Measurements from ENCODE around the gene BCL7C. TPM values are rescaled to one million over a fixed set of nuclear protein-coding genes. Genes with fewer than 3 reads are reported as not detected.
A peak's percentile ranks its signal among the peaks of the same experiment; 100 is the strongest.

BCL7C gene
- total and polyA plus RNA-seq, 2 of the 4 experiments (the other 2 are of a cell fraction), result 32.3 to 34.9 TPM

DNA sequence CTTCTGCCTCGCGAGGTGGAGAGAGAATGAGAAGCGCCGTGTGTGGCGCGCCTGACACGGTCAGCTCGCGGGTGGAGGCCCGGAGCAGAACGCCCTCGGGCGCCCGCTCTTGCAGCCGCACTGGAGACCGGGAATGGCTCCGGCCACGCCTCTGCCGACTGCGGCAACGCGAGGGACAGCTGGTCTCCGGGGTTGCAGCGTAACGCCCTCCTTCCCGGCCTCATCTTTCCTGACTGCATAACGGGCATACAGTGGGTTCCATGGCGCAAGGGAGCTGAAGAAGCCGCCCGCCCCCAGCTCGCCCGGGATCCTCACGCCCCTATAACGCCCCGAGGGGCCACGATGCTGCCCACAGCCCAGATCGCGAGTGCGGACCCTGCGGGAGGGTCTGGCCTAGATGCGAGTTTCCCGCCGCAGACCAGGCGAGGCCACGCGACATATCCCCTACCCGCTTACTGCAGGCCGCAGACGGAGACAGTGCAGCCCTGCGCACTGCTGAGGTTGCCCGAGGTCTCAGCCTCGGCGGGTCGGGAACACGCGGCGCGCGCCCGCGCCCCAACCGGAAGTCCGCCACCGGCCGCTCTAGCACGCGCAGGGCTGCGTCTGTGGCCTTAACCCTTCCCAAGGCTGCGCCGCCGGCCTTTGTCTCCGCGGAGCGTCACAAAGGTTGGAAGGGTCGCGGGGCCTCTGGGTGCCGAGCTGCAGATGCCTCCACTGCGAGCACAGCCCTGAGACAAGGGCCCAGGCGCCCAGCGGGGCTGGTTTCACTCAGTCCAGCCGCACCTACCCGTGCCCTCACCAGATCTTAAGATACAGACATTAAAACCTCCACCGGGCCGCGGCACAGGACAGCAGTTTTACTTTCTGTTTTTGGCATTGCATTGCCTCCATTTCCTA lies 18.8 kb downstream of the BCL7C start:
- peaks cover 11% of the 10 kb centered on the region for H3K4me1 ChIP-seq (ENCODE audit: control insufficient read depth, insufficient read depth, low read length)
- peak overlapping the region; percentile 83 for H4K91ac ChIP-seq (ENCODE audit: insufficient read depth, low read depth, low read length)
- TF ChIP-seq, protein P1, sequence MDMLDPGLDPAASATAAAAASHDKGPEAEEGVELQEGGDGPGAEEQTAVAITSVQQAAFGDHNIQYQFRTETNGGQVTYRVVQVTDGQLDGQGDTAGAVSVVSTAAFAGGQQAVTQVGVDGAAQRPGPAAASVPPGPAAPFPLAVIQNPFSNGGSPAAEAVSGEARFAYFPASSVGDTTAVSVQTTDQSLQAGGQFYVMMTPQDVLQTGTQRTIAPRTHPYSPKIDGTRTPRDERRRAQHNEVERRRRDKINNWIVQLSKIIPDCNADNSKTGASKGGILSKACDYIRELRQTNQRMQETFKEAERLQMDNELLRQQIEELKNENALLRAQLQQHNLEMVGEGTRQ (IDR thresholded peaks at IDR 0.05; ENCODE audit: low read depth, low read length), result no peak; the same call in 1 of the 2 replicates
- TF ChIP-seq RCOR1 (IDR thresholded peaks at IDR 0.05; ENCODE audit: insufficient replicate concordance, low read length) (peak; percentile 34), CHD1 (IDR thresholded peaks at IDR 0.05; ENCODE audit: low read depth, low read length) (0 out of 2 replicates have a peak, but pooled peaks have one; percentile 47), MAZ (IDR thresholded peaks at IDR 0.05; ENCODE audit: borderline replicate concordance, low read depth, low read length) (peak; percentile 38; the same call in 1 of the 2 replicates), NFE2L2 (IDR thresholded peaks at IDR 0.05; ENCODE audit: low read depth, low read length) (no peak), POLR2A (IDR thresholded peaks at IDR 0.05; ENCODE audit: low read depth, low read length) (peak; percentile 75), MXI1 (IDR thresholded peaks at IDR 0.05; ENCODE audit: borderline replicate concordance, low read depth, low read length) (peak; percentile 73), MAFK (IDR thresholded peaks at IDR 0.05; ENCODE audit: low read depth, low read length) (no peak), FOS (IDR thresholded peaks at IDR 0.05; ENCODE audit: low read depth, low read length) (no peak)
- TF ChIP-seq, protein P2, sequence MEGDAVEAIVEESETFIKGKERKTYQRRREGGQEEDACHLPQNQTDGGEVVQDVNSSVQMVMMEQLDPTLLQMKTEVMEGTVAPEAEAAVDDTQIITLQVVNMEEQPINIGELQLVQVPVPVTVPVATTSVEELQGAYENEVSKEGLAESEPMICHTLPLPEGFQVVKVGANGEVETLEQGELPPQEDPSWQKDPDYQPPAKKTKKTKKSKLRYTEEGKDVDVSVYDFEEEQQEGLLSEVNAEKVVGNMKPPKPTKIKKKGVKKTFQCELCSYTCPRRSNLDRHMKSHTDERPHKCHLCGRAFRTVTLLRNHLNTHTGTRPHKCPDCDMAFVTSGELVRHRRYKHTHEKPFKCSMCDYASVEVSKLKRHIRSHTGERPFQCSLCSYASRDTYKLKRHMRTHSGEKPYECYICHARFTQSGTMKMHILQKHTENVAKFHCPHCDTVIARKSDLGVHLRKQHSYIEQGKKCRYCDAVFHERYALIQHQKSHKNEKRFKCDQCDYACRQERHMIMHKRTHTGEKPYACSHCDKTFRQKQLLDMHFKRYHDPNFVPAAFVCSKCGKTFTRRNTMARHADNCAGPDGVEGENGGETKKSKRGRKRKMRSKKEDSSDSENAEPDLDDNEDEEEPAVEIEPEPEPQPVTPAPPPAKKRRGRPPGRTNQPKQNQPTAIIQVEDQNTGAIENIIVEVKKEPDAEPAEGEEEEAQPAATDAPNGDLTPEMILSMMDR (conservative IDR thresholded peaks at IDR 0.05; ENCODE audit: low read depth, low read length), result 0 out of 2 replicates have a peak, but pooled peaks have one; percentile 5
- TF ChIP-seq, protein P3, sequence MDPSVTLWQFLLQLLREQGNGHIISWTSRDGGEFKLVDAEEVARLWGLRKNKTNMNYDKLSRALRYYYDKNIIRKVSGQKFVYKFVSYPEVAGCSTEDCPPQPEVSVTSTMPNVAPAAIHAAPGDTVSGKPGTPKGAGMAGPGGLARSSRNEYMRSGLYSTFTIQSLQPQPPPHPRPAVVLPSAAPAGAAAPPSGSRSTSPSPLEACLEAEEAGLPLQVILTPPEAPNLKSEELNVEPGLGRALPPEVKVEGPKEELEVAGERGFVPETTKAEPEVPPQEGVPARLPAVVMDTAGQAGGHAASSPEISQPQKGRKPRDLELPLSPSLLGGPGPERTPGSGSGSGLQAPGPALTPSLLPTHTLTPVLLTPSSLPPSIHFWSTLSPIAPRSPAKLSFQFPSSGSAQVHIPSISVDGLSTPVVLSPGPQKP (IDR thresholded peaks at IDR 0.05; ENCODE audit: borderline replicate concordance, low read depth, low read length), result no peak
- peak overlapping the region; percentile 65 for H2AK5ac ChIP-seq (ENCODE audit: low read depth, low read length)
- H2BK20ac ChIP-seq (ENCODE audit: low read depth, low read length), result no peak overlapping the region
- peak overlapping the region; percentile 85 for H4K5ac ChIP-seq (ENCODE audit: low read depth, low read length)
- H2BK120ac ChIP-seq (ENCODE audit: low read depth, low read length), result peak overlapping the region; percentile 22; the same call in 1 of the 2 replicates
- peak overlapping the region; percentile 90 for H3K56ac ChIP-seq (ENCODE audit: extremely low read depth, insufficient read depth, low read length)
- no peaks in the 10 kb centered on the region for H4K20me1 ChIP-seq (ENCODE audit: insufficient read depth, low read length)
- H2BK15ac ChIP-seq (ENCODE audit: low read depth, low read length), result no peak overlapping the region; the same call in 2 of the 3 replicates
- H3K27ac ChIP-seq (ENCODE audit: insufficient read depth, low read length), result peak overlapping the region; percentile 94
- H3K18ac ChIP-seq (ENCODE audit: low read depth, low read length), result peak overlapping the region; percentile 40; the same call in 1 of the 2 replicates
- H3K9me1 ChIP-seq (ENCODE audit: insufficient read depth, low read length), result peaks cover 4% of the 10 kb centered on the region; the same call in 1 of the 2 replicates
- peak overlapping the region; percentile 98 for H3K4me2 ChIP-seq (ENCODE audit: low read depth, low read length)
- in situ Hi-C loops (cut with MboI; ENCODE audit: low sequenced_read_pairs), result no loop called here
- no peaks in the 10 kb centered on the region for H3K9me3 ChIP-seq (ENCODE audit: control insufficient read depth, insufficient read depth, low read length)
- H2BK5ac ChIP-seq (ENCODE audit: low read depth, low read length, poor library complexity, severe bottlenecking), result peak overlapping the region; percentile 85
- 0% methylated on average over 38 of the region's 85 CpGs; no CpG with 5 or more reads in 1 of the 2 experiments for WGBS, 2 experiments (ENCODE audit: extremely low coverage in 2 of 2, insufficient read length in 1 of 2)
- peak; percentile 88 for DNase-seq
- ATAC-seq (ENCODE audit: low read depth), result peak; percentile 95
- H3K23ac ChIP-seq (ENCODE audit: low read depth, low read length), result peak overlapping the region; percentile 95
- peak overlapping the region; percentile 96 for H3K4ac ChIP-seq (ENCODE audit: low read depth, low read length)
- peak overlapping the region; percentile 82 for H3K4me3 ChIP-seq (ENCODE audit: insufficient read depth, low read depth, low read length)
- peaks cover 23 to 51% of the 10 kb centered on the region in 2 experiments; a peak in 3 of 4 replicates for H3K79me1 ChIP-seq (ENCODE audit: low read depth in 1 of 2, low read length in 2 of 2)
- POLR2A ChIA-PET (ENCODE audit: unreplicated experiment), result interaction anchor here (0.6 to 1.9 kb wide), 2 partner anchors 49 to 70 kb away, joined by 4 to 11 read pairs; partner anchors contain the start of gene FBXL19
- no peaks in the 10 kb centered on the region for H3K27me3 ChIP-seq (ENCODE audit: control insufficient read depth, insufficient read depth, low read length)
- peaks cover 7% of the 10 kb centered on the region; the same call in 1 of the 2 replicates for H3K36me3 ChIP-seq (ENCODE audit: control insufficient read depth, insufficient read depth, low read length)
- H3K9ac ChIP-seq (ENCODE audit: low read depth, low read length), result peak overlapping the region; percentile 93
- H2AK9ac ChIP-seq (replicated peaks; ENCODE audit: low read depth, low read length, poor library complexity), result peak overlapping the region; percentile 96
- peak overlapping the region; percentile 95 for H3K14ac ChIP-seq (replicated peaks; ENCODE audit: low read depth, low read length)
- peak overlapping the region; percentile 72 to 91 for H4K8ac ChIP-seq (ENCODE audit: low read depth in 2 of 2, low read length in 2 of 2)
- intact Hi-C loops (cut with micrococcal nuclease), result loop anchor here (1.0 to 2.0 kb wide), 4 partner anchors 20 to 88 kb away; partner anchors contain the start of genes BCL7C and ZNF629
- CTCF ChIA-PET, result interaction anchor here (0.6 to 1.2 kb wide), 3 partner anchors 21 to 60 kb away, joined by 3 to 6 read pairs (median 3); no protein-coding TSS in a partner anchor
- BruUV-seq (replicated peaks), result no TSS peak
- H2AFZ ChIP-seq (replicated peaks; ENCODE audit: low read length, poor library complexity), result peak overlapping the region; percentile 97
- dilution Hi-C loops (cut with HindIII; ENCODE audit: low sequenced_read_pairs, unreplicated experiment), result no loop called here
